ENCODE measurements around the gene PDSS2.
"Not testable (repeated sequence)": the region's sequence is repeated elsewhere in the genome, so short reads cannot be mapped to it uniquely, and the experiment has no call there.

Gene PDSS2

GRCh38 chr6:107179004-107179403 lies 280.4 kb downstream of the PDSS2 start:
- DNase-seq (ENCODE audit: low read depth in 2 of 3, low spot score in 2 of 3), result no peak

- no peak for DNase-seq (ENCODE audit: low read depth in 2 of 3, low spot score in 2 of 3)
Observed at GRCh38 chr6:107173779-107174178, 285.6 kb downstream of the PDSS2 start.

GRCh38 chr6:107171513-107171912 lies 287.9 kb downstream of the PDSS2 start:
- no peak for DNase-seq (ENCODE audit: low read depth in 2 of 3, low spot score in 2 of 3)

- DNase-seq (ENCODE audit: low read depth in 2 of 3, low spot score in 2 of 3), result not testable (repeated sequence)
Observed at GRCh38 chr6:107164299-107164698, 295.1 kb downstream of the PDSS2 start.

GRCh38 chr6:107161521-107161920 lies 297.8 kb downstream of the PDSS2 start:
- DNase-seq (ENCODE audit: low read depth in 2 of 3, low spot score in 2 of 3), result no peak

GRCh38 chr6:107156617-107157016 lies 302.7 kb downstream of the PDSS2 start:
- DNase-seq (ENCODE audit: low read depth in 2 of 3, low spot score in 2 of 3), result no peak

- no peak for DNase-seq (ENCODE audit: low read depth in 2 of 3, low spot score in 2 of 3)
Observed at GRCh38 chr6:107154801-107155160, 304.6 kb downstream of the PDSS2 start.

GRCh38 chr6:107154131-107154800 lies 305.1 kb downstream of the PDSS2 start:
- DNase-seq (ENCODE audit: low read depth in 2 of 3, low spot score in 2 of 3), result no peak

GRCh38 chr6:107152638-107153430 lies 306.5 kb downstream of the PDSS2 start:
- no peak for DNase-seq (ENCODE audit: low read depth in 2 of 3, low spot score in 2 of 3)

GRCh38 chr6:107144666-107145065 lies 314.7 kb downstream of the PDSS2 start:
- DNase-seq (ENCODE audit: low read depth in 2 of 3, low spot score in 2 of 3), result no peak

- DNase-seq (ENCODE audit: low read depth in 2 of 3, low spot score in 2 of 3), result no peak
Observed at GRCh38 chr6:107144014-107144413, 315.4 kb downstream of the PDSS2 start.

- no peak for DNase-seq (ENCODE audit: low read depth in 2 of 3, low spot score in 2 of 3)
Observed at GRCh38 chr6:107140581-107140980, 318.8 kb downstream of the PDSS2 start.

GRCh38 chr6:107136324-107136723 lies 323.0 kb downstream of the PDSS2 start:
- DNase-seq (ENCODE audit: low read depth in 2 of 3, low spot score in 2 of 3), result not testable (repeated sequence)

- not testable (repeated sequence) for DNase-seq (ENCODE audit: low read depth in 2 of 3, low spot score in 2 of 3)
Observed at GRCh38 chr6:107135048-107135680, 324.2 kb downstream of the PDSS2 start.

- no peak for DNase-seq (ENCODE audit: low read depth in 2 of 3, low spot score in 2 of 3)
Observed at GRCh38 chr6:107132330-107132954, 326.9 kb downstream of the PDSS2 start.

GRCh38 chr6:107129370-107129925 lies 329.9 kb downstream of the PDSS2 start:
- DNase-seq (ENCODE audit: low read depth in 2 of 3, low spot score in 2 of 3), result no peak

GRCh38 chr6:107128577-107128976 lies 330.8 kb downstream of the PDSS2 start:
- no peak for DNase-seq (ENCODE audit: low read depth in 2 of 3, low spot score in 2 of 3)

GRCh38 chr6:107128175-107128574 lies 331.2 kb downstream of the PDSS2 start:
- no peak for DNase-seq (ENCODE audit: low read depth in 2 of 3, low spot score in 2 of 3)

GRCh38 chr6:107125771-107126170 lies 333.6 kb downstream of the PDSS2 start:
- no peak for DNase-seq (ENCODE audit: low read depth in 2 of 3, low spot score in 2 of 3)

GRCh38 chr6:107124934-107125348 lies 334.4 kb downstream of the PDSS2 start:
- DNase-seq (ENCODE audit: low read depth in 2 of 3, low spot score in 2 of 3), result no peak

- DNase-seq (ENCODE audit: low read depth in 2 of 3, low spot score in 2 of 3), result no peak
Observed at GRCh38 chr6:107123501-107123900, 335.9 kb downstream of the PDSS2 start.
